EH (cell line): ENCODE results near the gene PGM1.

Source experiments
- DNase-seq: peaks from one replicate; pipeline ENCODE4 v3.0.0-alpha.2; 2015; ENCODE audit warnings: low read depth

The PGM1 gene

DNA sequence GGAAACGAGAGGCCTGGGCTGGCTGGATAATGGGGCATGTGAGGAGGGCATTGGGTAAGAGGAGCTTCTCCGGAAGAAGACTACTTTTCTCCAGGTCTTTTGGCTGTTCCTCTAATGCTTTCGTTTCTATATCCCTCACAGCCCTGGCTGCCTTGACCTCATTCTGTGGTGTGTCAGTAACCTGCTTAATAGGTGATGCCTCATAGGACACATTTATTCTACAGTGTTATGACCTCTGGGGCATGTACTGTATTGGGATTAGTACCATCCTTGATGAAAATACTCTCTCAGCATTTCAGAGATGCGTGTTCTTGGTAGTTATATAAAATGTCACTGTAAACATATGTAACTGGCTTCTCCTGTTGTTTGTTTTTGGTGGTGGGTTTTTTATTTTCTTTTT, 40.1 kb downstream of the PGM1 start:
- DNase-seq: no peak

- DNase-seq: no peak
These were observed 41.3 kb downstream of the PGM1 start for GRCh38 chr1:63634471-63634870.

DNA sequence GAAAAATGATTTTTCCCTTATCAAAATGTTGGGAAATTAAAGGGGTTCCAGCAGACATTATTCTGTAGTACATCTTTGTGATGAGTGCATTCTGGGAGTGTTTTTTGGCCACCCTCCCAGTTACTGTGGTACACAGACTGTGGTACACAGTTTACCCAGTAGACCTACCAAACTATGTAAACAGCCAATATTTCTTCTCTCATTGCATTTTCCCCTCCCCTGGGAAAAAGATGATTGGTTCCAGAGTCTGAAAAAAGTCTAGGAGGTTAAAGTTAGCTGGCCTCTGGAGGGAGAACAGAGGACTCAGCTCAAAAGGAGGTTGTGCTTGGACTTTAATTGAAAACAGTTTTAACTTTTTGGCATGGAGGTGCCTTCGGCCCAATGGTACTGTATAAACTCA, 42.5 kb downstream of the PGM1 start:
- DNase-seq: peak; percentile 36

DNA sequence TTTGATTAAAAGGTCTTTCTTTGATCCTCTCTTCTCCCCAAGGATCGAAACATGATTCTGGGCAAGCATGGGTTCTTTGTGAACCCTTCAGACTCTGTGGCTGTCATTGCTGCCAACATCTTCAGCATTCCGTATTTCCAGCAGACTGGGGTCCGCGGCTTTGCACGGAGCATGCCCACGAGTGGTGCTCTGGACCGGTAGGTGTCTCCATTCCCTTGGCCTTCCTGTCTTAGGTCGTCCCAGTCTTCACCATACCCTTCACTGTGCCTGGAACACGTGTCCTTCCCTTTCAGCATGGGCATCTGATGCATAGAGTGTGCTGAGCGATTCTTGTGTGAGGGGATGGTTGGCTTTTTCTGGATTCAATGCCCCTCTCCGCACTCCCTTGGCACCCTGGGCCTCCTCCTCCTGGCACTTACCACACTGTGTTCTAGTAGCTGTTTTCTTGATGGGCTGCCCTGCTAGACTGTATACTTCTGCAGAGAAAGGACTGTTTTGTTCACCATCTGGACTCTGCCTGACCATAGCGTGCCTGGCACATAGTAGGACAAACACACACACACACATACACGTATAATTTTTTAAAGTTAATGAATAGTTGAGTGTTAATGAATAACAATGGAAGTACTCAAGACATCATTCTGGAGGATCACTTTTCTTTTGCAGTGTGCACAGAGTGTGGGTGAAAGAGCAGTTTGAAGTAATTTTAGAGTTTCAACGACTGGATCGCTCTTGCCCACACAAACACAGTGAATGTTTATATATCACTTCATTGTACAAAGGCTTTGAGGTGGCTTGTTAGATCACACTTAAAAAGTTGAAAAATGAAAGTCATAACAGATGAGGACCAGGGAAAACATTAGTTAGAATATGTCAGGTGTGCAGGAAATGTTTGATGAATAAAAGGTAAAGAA, 43.2 kb downstream of the PGM1 start:
- no peak for DNase-seq

- no peak for DNase-seq
These were observed 45.3 kb downstream of the PGM1 start for GRCh38 chr1:63638471-63638870.

GRCh38 chr1:63638875-63639274, 45.7 kb downstream of the PGM1 start:
- DNase-seq: no peak

DNA sequence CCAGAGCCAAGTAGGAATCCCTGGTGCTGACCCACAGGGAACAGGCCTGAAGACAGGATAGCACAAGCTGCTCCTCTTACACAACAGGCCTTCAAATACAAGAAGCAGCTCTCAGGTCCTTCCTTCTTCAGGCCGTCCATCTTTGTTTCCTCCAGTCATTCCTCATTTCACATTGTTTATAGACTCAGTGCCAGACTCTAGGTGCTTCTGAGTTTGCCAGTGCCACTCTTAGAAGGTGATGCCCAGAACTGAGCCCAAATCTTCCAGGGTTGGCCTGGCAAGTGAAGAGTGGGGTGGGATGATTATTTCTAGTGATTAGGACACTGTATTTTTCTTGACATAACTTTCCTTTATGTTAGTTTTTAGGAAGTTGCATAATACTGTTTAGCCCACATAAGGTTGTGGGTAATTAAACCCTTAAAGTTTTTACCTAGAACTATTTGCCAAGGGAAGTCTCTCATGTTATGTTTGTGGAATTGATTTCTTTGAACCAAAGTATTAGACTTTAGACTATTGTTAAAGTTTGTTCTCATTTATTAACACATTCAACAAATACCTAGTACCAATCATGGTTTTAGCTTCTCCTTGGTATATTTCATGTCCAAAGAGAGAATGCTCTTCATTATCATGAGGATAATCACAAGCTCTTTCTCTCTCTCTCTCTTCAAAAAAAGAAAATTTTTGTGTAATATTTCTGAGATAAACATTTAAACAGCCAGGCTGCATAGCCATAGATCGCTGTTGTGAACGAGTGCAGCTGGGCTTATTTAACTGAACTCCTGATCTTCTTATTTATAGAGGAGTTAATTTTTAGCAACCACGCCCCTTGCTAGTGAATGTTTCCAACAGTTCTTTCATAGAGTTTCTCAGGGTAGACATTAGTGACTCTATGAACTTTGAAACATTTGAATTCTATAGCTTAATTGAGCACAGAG, 47.7 kb downstream of the PGM1 start:
- DNase-seq: no peak

DNA sequence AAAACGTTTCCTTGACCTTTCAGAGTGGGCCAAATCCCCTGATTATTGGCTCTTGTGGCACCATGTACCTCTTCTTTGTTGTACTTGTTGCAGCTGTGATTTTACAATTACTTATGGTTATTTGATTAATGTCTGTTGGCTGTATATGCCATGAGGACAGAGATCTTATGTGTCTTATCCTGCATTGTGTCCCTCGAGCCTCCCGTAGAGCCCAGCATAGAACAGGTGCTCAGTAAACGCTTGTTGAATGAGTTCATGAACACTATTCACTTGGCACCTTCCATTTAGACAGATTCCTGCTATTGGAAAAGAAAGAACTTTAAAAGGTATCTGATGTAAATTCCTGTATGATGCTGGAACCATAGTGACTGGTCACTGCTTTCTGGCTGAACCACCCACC, 48.4 kb downstream of the PGM1 start:
- DNase-seq: no peak

DNA sequence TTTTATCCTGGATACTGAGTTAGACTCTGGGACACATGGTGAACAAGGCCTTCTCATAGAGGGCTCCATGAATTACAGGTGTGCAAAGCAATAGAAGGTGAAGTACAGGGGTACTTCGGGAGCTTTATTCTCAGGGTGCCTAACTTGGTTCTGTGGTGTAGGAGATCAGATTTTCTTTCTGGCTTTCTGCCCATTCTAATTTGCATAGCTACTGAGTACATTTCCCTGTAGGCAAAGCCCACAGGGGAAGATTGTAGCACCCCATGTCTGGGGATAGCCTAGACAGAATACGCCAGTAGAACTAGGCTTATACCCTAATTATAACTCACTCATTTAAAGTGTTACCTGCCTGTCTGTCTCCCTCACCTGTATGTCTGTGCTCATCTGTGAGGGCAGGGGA, 49.7 kb downstream of the PGM1 start:
- DNase-seq: no peak

- no peak for DNase-seq
These were observed 50.3 kb downstream of the PGM1 start for GRCh38 chr1:63643517-63643916.

DNA sequence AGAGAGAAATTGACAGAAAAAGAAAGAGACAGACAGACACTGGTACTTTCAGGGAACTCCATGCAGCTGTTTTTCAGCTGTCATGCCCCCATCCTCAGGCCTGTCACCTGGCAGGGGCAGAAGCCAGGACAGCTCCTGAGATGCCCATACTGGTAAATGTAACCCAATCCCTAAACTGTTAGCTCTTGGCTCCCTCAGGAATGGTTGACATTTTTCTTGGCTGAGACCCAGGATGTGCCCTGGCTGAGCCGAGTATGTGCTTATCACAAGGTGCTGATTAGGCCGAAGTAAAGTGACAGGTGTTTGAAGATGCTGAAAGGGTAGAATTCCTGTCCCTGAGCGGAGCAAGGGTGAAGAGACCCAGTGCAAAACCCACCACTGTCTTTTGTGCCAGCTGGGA, 50.7 kb downstream of the PGM1 start:
- DNase-seq: no peak

- peak; percentile 33 for DNase-seq
These were observed 52.1 kb downstream of the PGM1 start for GRCh38 chr1:63645317-63645716.

DNA sequence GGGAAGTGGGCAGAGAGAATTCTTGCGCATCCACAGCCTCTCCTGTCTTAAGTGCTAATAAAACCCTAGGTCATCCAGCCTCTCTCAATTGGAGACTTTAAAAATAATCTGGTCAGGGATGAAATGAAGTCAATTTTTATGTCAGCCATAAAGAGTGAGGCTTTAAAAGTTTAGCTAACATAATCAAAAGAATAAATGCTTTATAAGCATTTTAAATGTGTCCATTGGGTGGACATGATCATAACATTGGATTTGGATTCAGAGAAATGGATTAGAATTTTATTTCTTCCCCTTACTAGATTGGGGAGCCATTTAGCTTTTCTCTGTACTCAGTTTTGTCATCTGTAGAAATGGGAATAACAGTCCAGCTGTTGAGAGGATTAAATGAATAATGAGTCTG, 55.5 kb downstream of the PGM1 start:
- DNase-seq: no peak

GRCh38 chr1:63651161-63651701, 58.0 kb downstream of the PGM1 start:
- peak; percentile 77 for DNase-seq

GRCh38 chr1:63653976-63654375, 60.8 kb downstream of the PGM1 start:
- DNase-seq: no peak

GRCh38 chr1:63659448-63659847, 66.2 kb downstream of the PGM1 start:
- no peak for DNase-seq

GRCh38 chr1:63662056-63662836, 69.0 kb downstream of the PGM1 start:
- DNase-seq: peak; percentile 74

- DNase-seq: peak; percentile 48
These were observed 69.6 kb downstream of the PGM1 start for GRCh38 chr1:63662841-63663240.

- DNase-seq: peak; percentile 64
These were observed 70.1 kb downstream of the PGM1 start for GRCh38 chr1:63663301-63663700.

DNA sequence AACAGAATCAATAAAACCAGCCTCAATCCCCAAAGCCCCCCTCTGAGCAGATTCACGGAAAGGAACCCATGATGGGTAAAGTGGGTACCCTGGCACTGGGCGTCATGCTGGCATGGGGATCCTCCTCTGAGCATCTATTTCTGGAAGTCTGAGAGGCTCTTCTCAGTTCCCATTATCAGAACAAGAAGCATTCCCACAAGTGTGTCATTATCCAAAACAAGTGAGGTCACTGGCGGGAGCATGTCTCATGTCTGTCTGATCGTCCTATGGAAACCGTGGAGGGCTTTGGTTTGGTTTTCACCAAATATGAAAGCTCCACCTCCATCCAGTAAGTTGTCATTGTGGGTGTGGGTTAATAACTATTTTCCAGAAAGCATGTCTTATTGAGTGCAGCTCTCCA, 70.7 kb downstream of the PGM1 start:
- no peak for DNase-seq

GRCh38 chr1:63664742-63665141, 71.5 kb downstream of the PGM1 start:
- no peak for DNase-seq

DNA sequence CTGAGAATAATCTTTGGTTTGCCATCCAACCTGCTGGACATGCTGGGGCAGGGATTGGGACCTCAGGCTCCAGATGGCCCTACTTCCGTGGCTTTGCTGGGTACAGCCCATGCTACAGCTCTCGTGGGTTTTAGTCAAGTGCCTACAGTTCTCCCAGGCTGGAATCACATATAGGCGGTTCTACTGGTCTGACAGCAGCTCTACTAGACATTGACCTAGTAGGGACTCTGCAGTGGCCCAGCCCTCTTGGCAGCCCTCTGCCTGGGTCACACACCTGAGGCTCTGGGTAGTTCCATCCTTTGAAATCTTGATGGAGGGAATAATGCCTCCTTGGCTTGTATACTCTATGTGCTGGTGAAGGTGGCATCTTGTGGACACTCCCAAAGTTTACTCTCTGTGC, 72.2 kb downstream of the PGM1 start:
- DNase-seq: no peak
